ENCODE data around the gene IZUMO4. TPM values are rescaled to one million over a fixed set of nuclear protein-coding genes. Genes with fewer than 3 reads are reported as not detected.
"Not testable (repeated sequence)": the region's sequence is repeated elsewhere in the genome, so short reads cannot be mapped to it uniquely, and the experiment has no call there.

IZUMO4 gene
- total and polyA plus RNA-seq, 8 donors = 5.2 to 42.2 (median 8.1) TPM

GRCh38 chr19:2081873-2082810 lies 14.6 kb upstream of the IZUMO4 start:
- Histone ChIP-seq H3K9me3 (no peaks in the 10 kb centered on the region), H3K36me3 (peaks cover 0 to 12% (median 0%) of the 10 kb centered on the region in 3 donors), H3K4me1 (peaks cover 0 to 3% (median 0%) of the 10 kb centered on the region in 3 donors), H3K27ac (peak overlapping the region in 1 of 4 donors; percentile 32), H3K4me3 (peak overlapping the region in 1 of 4 donors; percentile 10), H3K27me3 (no peaks in the 10 kb centered on the region)
- no peak for TF ChIP-seq CTCF (IDR thresholded peaks at IDR 0.05)
- intact Hi-C loops (cut with DNase I) = no loop called here
- no peak for DNase-seq
- no peak for FAIRE-seq
- 88% methylated on average over 30 of the region's 30 CpGs for WGBS, 2 donors
- peak in 2 of 4 donors; percentile 10 to 55 for ATAC-seq

- intact Hi-C loops (cut with DNase I) = no loop called here
- 85 to 88% methylated on average over 20 of the region's 20 CpGs for WGBS, 2 donors
- Histone ChIP-seq H3K9me3 (no peaks in the 10 kb centered on the region), H3K27ac (peak overlapping the region in 2 of 4 donors; percentile 22 to 30), H3K4me3 (peak overlapping the region in 1 of 4 donors; percentile 18), H3K27me3 (no peaks in the 10 kb centered on the region), H3K4me1 (peaks cover 0 to 5% (median 0%) of the 10 kb centered on the region in 3 donors), H3K36me3 (peaks cover 0 to 8% (median 0%) of the 10 kb centered on the region in 3 donors)
- TF ChIP-seq CTCF (IDR thresholded peaks at IDR 0.05) = no peak
- FAIRE-seq = no peak
- no peak for DNase-seq
- ATAC-seq = peak in 1 of 4 donors; percentile 19
Observed at GRCh38 chr19:2083174-2083854, 13.4 kb upstream of the IZUMO4 start.

GRCh38 chr19:2084993-2085720 lies 11.6 kb upstream of the IZUMO4 start:
- DNase-seq (peak in 2 of 6 donors; percentile 58 to 65), ATAC-seq (peak in 3 of 4 donors; percentile 44 to 59 (median 46)), FAIRE-seq (no peak)
- Histone ChIP-seq H3K27ac (peak overlapping the region in 2 of 4 donors; percentile 42 to 58), H3K36me3 (no peaks in the 10 kb centered on the region), H3K9me3 (no peaks in the 10 kb centered on the region), H3K4me1 (peaks cover 0 to 5% (median 0%) of the 10 kb centered on the region in 3 donors), H3K4me3 (peak overlapping the region in 1 of 4 donors; percentile 14), H3K27me3 (no peaks in the 10 kb centered on the region)
- no peak for TF ChIP-seq CTCF (IDR thresholded peaks at IDR 0.05)
- intact Hi-C loops (cut with DNase I) = no loop called here
- 83% methylated on average over 28 of the region's 28 CpGs for WGBS, 2 donors

GRCh38 chr19:2086695-2087620 lies 9.8 kb upstream of the IZUMO4 start:
- ATAC-seq; H3K4me3 ChIP-seq; H3K4me1 ChIP-seq; DNase-seq; FAIRE-seq; H3K27me3 ChIP-seq; H3K36me3 ChIP-seq; H3K9me3 ChIP-seq; intact Hi-C loops (cut with DNase I): not testable (repeated sequence)
- peak overlapping the region in 2 of 4 donors; percentile 0 to 22 for H3K27ac ChIP-seq
- 58 to 65% methylated on average over 13 of the region's 13 CpGs for WGBS, 2 donors

All from pancreas (tissue), 10 donors.